Ramos (cell line): ENCODE data around the gene PREX1.

ENCODE experiments used
- in situ Hi-C: fragments of 300-500 bp; cut with MboI; formaldehyde crosslinking; loops from one replicate; pipeline ENCODE4 v1.14.3; 2022; ENCODE audit warnings: low sequenced_read_pairs; ENCODE audit not compliant: unreplicated experiment

PREX1 gene

GRCh38 chr20:48706710-48707365 is 121.0 kb downstream of the PREX1 start:
- in situ Hi-C loops = no loop called here

DNA sequence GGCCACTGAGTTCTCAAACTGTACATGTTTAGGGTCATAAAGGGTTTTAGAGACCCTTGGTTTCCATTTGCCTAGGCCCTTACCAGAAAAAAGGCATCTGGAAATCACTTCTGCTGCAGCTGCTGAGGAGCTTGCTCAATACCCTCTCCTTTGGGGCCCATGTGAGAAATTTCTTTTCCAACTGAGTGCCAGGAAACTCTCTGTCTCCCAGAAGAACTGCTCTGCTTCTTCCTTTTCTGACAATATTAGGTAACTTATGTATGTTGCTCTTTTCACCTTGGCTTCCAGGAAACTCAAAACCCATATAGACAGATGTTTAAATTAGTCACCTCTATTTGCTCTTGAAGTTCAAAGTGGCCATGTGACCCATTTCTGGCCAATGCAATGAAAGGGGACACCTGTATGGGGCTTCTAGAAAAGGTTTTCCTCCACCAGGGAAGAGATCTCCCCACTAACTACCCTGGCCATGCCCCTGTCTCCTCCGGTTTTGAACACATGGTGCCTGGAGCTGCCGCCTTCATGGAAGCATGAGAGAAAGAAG is 121.6 kb downstream of the PREX1 start:
- in situ Hi-C loops = no loop called here

GRCh38 chr20:48705240-48706115 is 122.3 kb downstream of the PREX1 start:
- in situ Hi-C loops = no loop called here

DNA sequence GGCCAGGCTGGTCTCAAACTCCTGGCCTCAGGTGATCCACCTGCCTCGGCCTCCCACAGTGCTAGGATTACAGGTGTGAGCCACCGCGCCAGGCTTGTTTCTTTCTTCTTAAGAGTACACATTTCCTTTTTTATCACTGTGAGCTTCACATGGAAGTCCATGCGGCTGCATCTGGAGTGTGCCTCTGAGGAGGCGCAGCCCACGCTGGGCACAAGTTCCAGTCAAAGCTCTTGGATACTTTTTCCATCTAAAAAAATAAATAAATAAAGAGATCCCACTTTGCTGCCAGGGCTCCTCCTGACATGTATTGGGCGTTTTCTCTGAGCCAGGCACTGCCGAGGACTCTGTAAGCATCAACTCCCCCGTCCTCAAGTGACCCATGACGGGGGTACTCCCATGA is 123.0 kb downstream of the PREX1 start:
- in situ Hi-C loops = no loop called here

- in situ Hi-C loops = no loop called here
Observed at GRCh38 chr20:48703511-48704219, 124.1 kb downstream of the PREX1 start.

GRCh38 chr20:48703107-48703506 is 124.7 kb downstream of the PREX1 start:
- in situ Hi-C loops = no loop called here

- in situ Hi-C loops = no loop called here
Observed at GRCh38 chr20:48702455-48702913, 125.3 kb downstream of the PREX1 start.

DNA sequence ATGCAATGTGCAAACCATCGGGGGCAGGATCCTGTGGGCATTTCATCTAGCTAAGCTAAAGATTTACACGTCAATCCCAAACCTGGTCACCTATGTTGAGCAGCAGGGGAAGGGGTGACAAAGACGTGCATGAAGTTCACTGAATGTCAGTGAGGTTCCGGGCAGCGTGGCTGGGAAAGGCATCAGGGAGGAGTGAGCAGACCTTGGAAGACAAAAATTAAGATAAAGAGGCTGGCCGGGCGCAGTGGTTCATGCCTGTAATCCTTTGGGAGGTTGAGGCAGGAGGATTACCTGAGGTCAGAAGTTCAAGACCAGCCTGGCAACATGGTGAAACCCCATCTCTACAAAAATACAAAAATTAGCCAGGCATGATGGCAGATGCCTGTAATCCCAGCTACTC is 126.1 kb downstream of the PREX1 start:
- in situ Hi-C loops = no loop called here

- in situ Hi-C loops = no loop called here
Observed at GRCh38 chr20:48698507-48699267, 129.1 kb downstream of the PREX1 start.

GRCh38 chr20:48697845-48698491 is 129.8 kb downstream of the PREX1 start:
- in situ Hi-C loops = no loop called here

DNA sequence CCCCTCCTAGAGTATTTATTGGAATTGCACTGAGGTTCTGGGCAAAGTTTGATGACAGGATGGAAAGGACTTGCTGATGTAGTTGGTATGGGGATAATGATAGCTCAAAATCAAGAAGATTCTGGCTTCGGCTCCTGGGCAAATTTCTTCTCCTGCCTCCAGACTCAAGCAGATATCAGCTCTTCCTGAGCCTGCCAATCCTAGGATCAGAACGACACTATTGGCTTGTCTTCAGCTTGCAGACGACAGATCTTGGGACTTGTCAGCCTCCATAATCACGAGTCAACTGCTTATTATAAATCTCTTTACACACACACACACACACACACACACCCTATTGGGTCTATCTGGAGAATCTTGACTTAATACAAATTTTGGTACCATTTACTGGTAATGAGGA is 131.1 kb downstream of the PREX1 start:
- in situ Hi-C loops = no loop called here

- in situ Hi-C loops = no loop called here
Observed at GRCh38 chr20:48695738-48696137, 132.1 kb downstream of the PREX1 start.

DNA sequence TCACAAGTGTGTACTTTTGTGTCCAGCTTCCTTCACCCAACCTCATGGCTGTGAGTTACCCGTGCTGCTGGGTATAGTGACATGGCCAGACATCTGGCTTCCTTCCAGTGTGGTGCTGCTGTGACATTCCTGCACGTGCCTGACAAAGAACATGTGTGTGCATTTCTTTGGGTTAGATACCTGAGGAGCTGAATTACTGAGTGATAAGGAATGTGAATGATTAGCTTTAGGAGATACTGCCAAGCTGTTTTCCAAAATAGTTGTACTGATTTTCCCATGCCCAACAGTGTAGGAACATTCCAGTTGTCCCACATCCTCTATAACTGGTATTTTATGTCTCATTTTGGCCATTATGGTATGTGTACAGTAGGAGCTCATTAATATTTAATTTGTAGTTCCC is 132.5 kb downstream of the PREX1 start:
- in situ Hi-C loops = no loop called here

DNA sequence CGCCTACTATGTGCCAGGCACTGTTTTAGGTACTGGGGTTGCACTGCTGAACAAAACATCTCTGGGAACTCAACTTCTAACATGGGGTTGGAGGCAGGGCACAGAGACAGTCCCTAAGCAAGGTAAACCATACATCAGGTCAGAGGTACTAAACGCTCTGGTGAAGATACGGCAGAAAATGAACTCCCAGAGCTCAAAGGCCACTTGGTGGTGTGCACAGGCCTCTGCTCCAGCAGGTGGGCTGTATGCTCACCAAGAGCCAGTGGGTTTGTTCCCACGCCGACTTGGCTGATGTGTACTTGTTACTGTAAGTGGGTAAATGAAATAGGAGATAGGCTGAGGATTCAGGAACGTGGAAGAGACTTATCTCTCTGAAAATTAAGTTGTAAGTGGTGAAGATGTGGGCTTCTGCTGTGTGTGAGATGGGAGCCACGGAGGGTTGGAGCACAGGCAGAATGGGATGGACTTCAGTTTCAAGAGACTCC is 133.4 kb downstream of the PREX1 start:
- in situ Hi-C loops = no loop called here

GRCh38 chr20:48691523-48691922 is 136.3 kb downstream of the PREX1 start:
- in situ Hi-C loops = no loop called here

- in situ Hi-C loops = no loop called here
Observed at GRCh38 chr20:48690888-48691287, 136.9 kb downstream of the PREX1 start.

- in situ Hi-C loops = no loop called here
Observed at GRCh38 chr20:48689874-48690571, 137.8 kb downstream of the PREX1 start.

DNA sequence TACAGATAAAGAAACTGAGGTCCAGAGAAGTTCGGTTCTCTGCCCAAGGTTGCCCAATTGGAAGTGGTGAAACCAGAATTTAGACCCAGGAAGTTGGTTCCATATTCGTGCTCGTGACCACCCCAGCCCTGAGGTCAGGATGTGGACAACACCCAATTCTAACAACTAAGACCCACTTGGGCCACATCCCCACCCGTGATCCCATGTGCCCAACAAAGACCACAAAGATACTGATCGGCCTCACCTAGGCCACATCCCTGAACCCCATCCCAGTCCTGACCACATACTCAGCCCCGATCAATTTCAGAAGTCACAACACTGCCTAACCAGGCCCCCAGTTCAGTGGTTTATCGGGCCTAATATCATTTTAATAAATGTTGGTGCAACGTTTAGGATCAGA is 138.4 kb downstream of the PREX1 start:
- in situ Hi-C loops = no loop called here

- in situ Hi-C loops = no loop called here
Observed at GRCh38 chr20:48688579-48688978, 139.2 kb downstream of the PREX1 start.
